K562 (cell line): ENCODE data around the gene GAPVD1. TPM values are rescaled to one million over a fixed set of nuclear protein-coding genes. Genes with fewer than 3 reads are reported as not detected.
A peak's percentile ranks its signal among the peaks of the same experiment; 100 is the strongest.

Source experiments
- ATAC-seq: fragments of 200-7000 bp; cut with Tn5 transposase; 3 replicates; pipeline ENCODE4 v1.9.1; 2020; ENCODE audit warnings: moderate library complexity
- BruUV-seq: library from RNA; stranded (reverse); fragments of 400-500 nt; replicated peaks from 2 replicates; lab custom pipeline; 2021; lab: Mats Ljungman, UMichigan
- CTCF ChIA-PET: fragments of 300-600 bp; formaldehyde crosslinking; extraction: SDS; loops from one replicate; lab custom pipeline; 2021; ENCODE audit warnings: low intra/inter-chr PET ratio; lab: Yijun Ruan, JAX
- POLR2A ChIA-PET: fragments of 300-600, 350-650 bp; sonication (Branson Sonifier 250); formaldehyde crosslinking; extraction: SDS; loops from one replicate; lab custom pipeline; 2021; ENCODE audit warnings: antibody characterized with exemption, inconsistent platforms; lab: Yijun Ruan, JAX
- DNase-seq, 4 experiments: peaks; one replicate each; pipeline versions ENCODE4 v3.0.0 to v3.0.0-alpha.2; 2011 to 2018; ENCODE audit warnings: low spot score in 3 of 4, mixed read lengths in 3 of 4; ENCODE audit errors: extremely low read depth in 1 of 4
- FAIRE-seq: peaks from 2 replicates; lab custom pipeline; 2011; peaks lifted over from hg19 to GRCh38; lab: Jason Lieb, UNC
- H2AFZ ChIP-seq: 2 replicates; pipeline ENCODE4 v1.6.0; 2011; ENCODE audit warnings: low read depth, low read length, control low read depth, inconsistent platforms
- H3K27ac ChIP-seq: fragments of 200-600 bp; 3 replicates; pipeline ENCODE4 v1.8.0; 2011; ENCODE audit warnings: low read depth, mild to moderate bottlenecking, control low read depth, inconsistent platforms, low read length, moderate library complexity, mixed read lengths; ENCODE audit errors: extremely low read depth
- H3K27me3 ChIP-seq, 2 experiments: fragments of 300-600 bp in 1 of 2; 2 replicates in 1 of 2; 3 replicates in 1 of 2; pipeline versions ENCODE4 v1.6.0 to v1.8.0; 2011; ENCODE audit warnings: inconsistent platforms in 2 of 2, low read length in 2 of 2, mild to moderate bottlenecking in 1 of 2, mixed read lengths in 1 of 2, moderate library complexity in 1 of 2; ENCODE audit not compliant: control insufficient read depth in 2 of 2, insufficient read depth in 2 of 2
- H3K36me3 ChIP-seq: fragments of 300-600 bp; 3 replicates; pipeline ENCODE4 v1.8.0; 2011; ENCODE audit warnings: mild to moderate bottlenecking, low read length, inconsistent platforms; ENCODE audit not compliant: control insufficient read depth, insufficient read depth
- H3K4me1 ChIP-seq, 2 experiments: fragments of 200-600 bp in 1 of 2; replicated peaks in 1 of 2; 2 replicates in 1 of 2; 3 replicates in 1 of 2; pipeline versions ENCODE4 v1.5.1 to v1.8.0; 2011; ENCODE audit warnings: inconsistent platforms in 2 of 2, low read length in 2 of 2, mild to moderate bottlenecking in 1 of 2, mixed read lengths in 1 of 2, moderate library complexity in 1 of 2; ENCODE audit not compliant: control insufficient read depth in 2 of 2, insufficient read depth in 2 of 2
- H3K4me2 ChIP-seq: 2 replicates; pipeline ENCODE4 v1.6.1; 2011; ENCODE audit warnings: low read length, control low read depth, inconsistent platforms, mixed read lengths; ENCODE audit not compliant: insufficient read depth
- H3K4me3 ChIP-seq: fragments of 200-600 bp; sonication (generic), shearing (Covaris generic); 2 replicates; pipeline ENCODE4 v1.5.1; 2016; ENCODE audit warnings: control low read depth, inconsistent platforms
- H3K79me2 ChIP-seq: fragments of 200-600 bp; 3 replicates; pipeline ENCODE4 v1.8.0; 2011; ENCODE audit warnings: low read length, inconsistent platforms; ENCODE audit not compliant: control insufficient read depth, insufficient read depth
- H3K9ac ChIP-seq, 2 experiments: 2 replicates each; pipeline versions ENCODE4 v1.6.0 to v1.6.1; 2011; ENCODE audit warnings: low read depth in 2 of 2, low read length in 2 of 2, control low read depth in 1 of 2, inconsistent platforms in 1 of 2, mild to moderate bottlenecking in 1 of 2, mixed read lengths in 1 of 2; ENCODE audit not compliant: insufficient read depth in 1 of 2
- H3K9me1 ChIP-seq: one replicate; pipeline ENCODE4 v1.6.0; 2011; ENCODE audit warnings: inconsistent platforms, mild to moderate bottlenecking, low read length, moderate library complexity; ENCODE audit not compliant: control insufficient read depth, insufficient read depth
- H3K9me3 ChIP-seq: replicated peaks from 2 replicates; pipeline ENCODE4 v1.5.1; 2011; ENCODE audit warnings: low read depth, low read length, inconsistent platforms; ENCODE audit not compliant: control insufficient read depth, insufficient read depth
- H4K20me1 ChIP-seq: replicated peaks from 2 replicates; pipeline ENCODE4 v1.6.1; 2011; ENCODE audit warnings: low read length, inconsistent platforms, mixed read lengths; ENCODE audit not compliant: control insufficient read depth, insufficient read depth
- CREB1 ChIP-seq, 2 experiments: sonication (generic) in 1 of 2; formaldehyde crosslinking in 1 of 2; IDR thresholded peaks; 2 replicates each; pipeline versions ENCODE4 v1.6.1 to v1.8.0; 2012 to 2022; ENCODE audit warnings: inconsistent platforms in 1 of 2, mild to moderate bottlenecking in 1 of 2, missing genetic modification reagents in 1 of 2, moderate library complexity in 1 of 2
- FOSL1 ChIP-seq: fragments of 200-800 bp; sonication (Bioruptor generic); conservative IDR thresholded peaks from 2 replicates; pipeline ENCODE4 v1.6.1; 2016; ENCODE audit warnings: missing genetic modification characterization, missing compliant biosample characterization
- FOXK2 ChIP-seq, 2 experiments: fragments of 450-650 bp; IDR thresholded peaks in 1 of 2; conservative IDR thresholded peaks in 1 of 2; 2 replicates each; pipeline ENCODE4 v1.6.1; 2016; ENCODE audit warnings: low read depth in 2 of 2, mild to moderate bottlenecking in 1 of 2
- L3MBTL2 ChIP-seq: fragments of 450-650 bp; IDR thresholded peaks from 2 replicates; pipeline ENCODE4 v1.6.1; 2016; ENCODE audit warnings: mild to moderate bottlenecking, moderate library complexity
- NCOA6 ChIP-seq: fragments of 450-650 bp; IDR thresholded peaks from 2 replicates; pipeline ENCODE4 v1.6.1; 2017; ENCODE audit warnings: mild to moderate bottlenecking
- SUPT5H ChIP-seq: fragments of 450-650 bp; IDR thresholded peaks from 2 replicates; pipeline ENCODE4 v1.6.1; 2016
- TAF7 ChIP-seq: fragments of 450-650 bp; IDR thresholded peaks from 2 replicates; pipeline ENCODE4 v1.6.1; 2016; ENCODE audit warnings: missing genetic modification characterization, missing compliant biosample characterization
- WGBS: fragments of 100-300 bp; shearing (Covaris generic); methylation state at CpG from one replicate; pipeline ENCODE4 v1.1.6; 2016; ENCODE audit warnings: low coverage, mixed read lengths; ENCODE audit not compliant: insufficient coverage; ENCODE audit errors: missing lambda C conversion rate; 5-methylcytosine and 5-hydroxymethylcytosine counted together
- in situ Hi-C: fragments of 300-500 bp; cut with MboI; formaldehyde crosslinking; loops from 4 replicates; pipeline ENCODE4 v1.15.0; 2018; ENCODE audit warnings: inconsistent platforms, mixed read lengths
- intact Hi-C: fragments of 100-400 bp; cut with micrococcal nuclease; formaldehyde crosslinking; loops from 2 replicates; pipeline ENCODE4 v1.14.2; 2022
- polyA plus RNA-seq, 8 experiments: library from polyadenylated mRNA; depleted of rRNA in 4 of 8; stranded (reverse) in 5 of 8; unstranded in 3 of 8; fragments of >200 nt; fragmentation: Nextera tagmentation in 2 of 8; fragmentation: Illumina TruSeq in 1 of 8; extraction: Ambion mirVana in 2 of 8; extraction: Trizol in 1 of 8; gene quantifications; 2 replicates each; pipeline versions ENCODE4 v1.2.1 to v1.2.3, GENCODE V29; 2011 to 2014; ENCODE audit warnings: inconsistent platforms in 1 of 8, missing spikeins in 1 of 8
- total RNA-seq, 7 experiments: library from RNA; depleted of rRNA in 6 of 7; stranded (reverse); fragments of >200 nt in 6 of 7; fragmentation: Illumina TruSeq in 2 of 7; extraction: Trizol in 2 of 7; gene quantifications; 2 replicates each; pipeline versions ENCODE4 v1.2.1 to v1.2.3, GENCODE V29; 2011 to 2021; ENCODE audit warnings: low replicate concordance in 1 of 7
- TF ChIP-seq, protein P1 (sequence below): fragments of 200-800 bp; sonication (Bioruptor generic); IDR thresholded peaks from 2 replicates; pipeline ENCODE4 v1.6.1; 2016; ENCODE audit warnings: missing genetic modification characterization, missing compliant biosample characterization
- TF ChIP-seq, protein P2 (sequence below): fragments of 250-450 bp; sonication (Bioruptor Pico); IDR thresholded peaks from 2 replicates; pipeline ENCODE4 v1.8.0; 2022; ENCODE audit warnings: inconsistent platforms

Gene GAPVD1
- total and polyA plus RNA-seq, 9 of the 15 experiments (the other 6 are each of a cell fraction or from before 2014, with no cell fraction given) = 9.5 to 66.1 (median 45.5) TPM

DNA sequence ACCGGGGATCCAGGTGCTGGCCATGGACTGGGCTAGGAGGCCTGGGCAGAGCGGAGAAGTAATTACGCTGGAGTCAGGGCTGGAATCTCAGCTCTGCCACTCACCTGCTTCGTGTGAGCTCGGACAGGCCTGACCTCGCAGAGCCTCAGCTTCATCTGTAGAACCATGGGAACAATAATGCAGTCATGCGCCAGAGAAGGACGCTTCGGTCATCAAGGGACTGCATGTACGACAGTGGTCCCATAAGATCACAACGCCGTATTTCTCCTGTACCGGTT lies 145.1 kb downstream of the GAPVD1 start:
- Histone ChIP-seq H3K9ac (no peak overlapping the region), H3K36me3 (no peaks in the 10 kb centered on the region), H3K27me3 (no peaks in the 10 kb centered on the region; a peak in 1 of 5 replicates), H3K79me2 (no peaks in the 10 kb centered on the region; the same call in 2 of the 3 replicates), H3K9me3 (peaks cover 4% of the 10 kb centered on the region; the same call in 1 of the 2 replicates), H3K9me1 (no peaks in the 10 kb centered on the region), H3K4me2 (no peak overlapping the region), H3K4me1 (peaks cover 9 to 62% of the 10 kb centered on the region in 2 experiments; a peak in 4 of 5 replicates), H3K27ac (no peak overlapping the region), H3K4me3 (no peak overlapping the region), H2AFZ (no peak overlapping the region), H4K20me1 (no peaks in the 10 kb centered on the region)
- ChIA-PET CTCF (interaction anchor here (1.9 kb wide), 1 partner anchor 822 kb away, joined by 7 read pairs; no protein-coding TSS in a partner anchor), POLR2A (interaction anchor here (1.2 to 2.8 kb wide), 2 partner anchors 165 to 235 kb away, joined by 3 to 5 read pairs; partner anchors contain the start of gene HSPA5)
- intact Hi-C loops (loop anchor here (5.0 kb wide), 2 partner anchors 991 to 1086 kb away; no protein-coding TSS in a partner anchor), in situ Hi-C loops (loop anchor here (5.0 to 10.0 kb wide), 2 partner anchors 988 to 1076 kb away; no protein-coding TSS in a partner anchor)
- FAIRE-seq = no peak
- 62% methylated on average over 13 of the region's 13 CpGs for WGBS
- no peak for ATAC-seq
- TF ChIP-seq L3MBTL2 (no peak), CREB1 (IDR thresholded peaks at IDR 0.05) (no peak), CREB1 (CRISPR knock-in tag; IDR thresholded peaks at IDR 0.05) (0 out of 2 replicates have a peak, but pooled peaks have one; percentile 36), FOSL1 (tag) (peak; percentile 58; the same call in 1 of the 2 replicates), TAF7 (tag) (no peak), NCOA6 (no peak), FOXK2 (conservative IDR thresholded peaks at IDR 0.05 in 1 of 2, IDR thresholded peaks at IDR 0.05 in 1 of 2; ENCODE audit: low read depth in 2 of 2) (no peak), SUPT5H (no peak)
- TF ChIP-seq, protein P1, sequence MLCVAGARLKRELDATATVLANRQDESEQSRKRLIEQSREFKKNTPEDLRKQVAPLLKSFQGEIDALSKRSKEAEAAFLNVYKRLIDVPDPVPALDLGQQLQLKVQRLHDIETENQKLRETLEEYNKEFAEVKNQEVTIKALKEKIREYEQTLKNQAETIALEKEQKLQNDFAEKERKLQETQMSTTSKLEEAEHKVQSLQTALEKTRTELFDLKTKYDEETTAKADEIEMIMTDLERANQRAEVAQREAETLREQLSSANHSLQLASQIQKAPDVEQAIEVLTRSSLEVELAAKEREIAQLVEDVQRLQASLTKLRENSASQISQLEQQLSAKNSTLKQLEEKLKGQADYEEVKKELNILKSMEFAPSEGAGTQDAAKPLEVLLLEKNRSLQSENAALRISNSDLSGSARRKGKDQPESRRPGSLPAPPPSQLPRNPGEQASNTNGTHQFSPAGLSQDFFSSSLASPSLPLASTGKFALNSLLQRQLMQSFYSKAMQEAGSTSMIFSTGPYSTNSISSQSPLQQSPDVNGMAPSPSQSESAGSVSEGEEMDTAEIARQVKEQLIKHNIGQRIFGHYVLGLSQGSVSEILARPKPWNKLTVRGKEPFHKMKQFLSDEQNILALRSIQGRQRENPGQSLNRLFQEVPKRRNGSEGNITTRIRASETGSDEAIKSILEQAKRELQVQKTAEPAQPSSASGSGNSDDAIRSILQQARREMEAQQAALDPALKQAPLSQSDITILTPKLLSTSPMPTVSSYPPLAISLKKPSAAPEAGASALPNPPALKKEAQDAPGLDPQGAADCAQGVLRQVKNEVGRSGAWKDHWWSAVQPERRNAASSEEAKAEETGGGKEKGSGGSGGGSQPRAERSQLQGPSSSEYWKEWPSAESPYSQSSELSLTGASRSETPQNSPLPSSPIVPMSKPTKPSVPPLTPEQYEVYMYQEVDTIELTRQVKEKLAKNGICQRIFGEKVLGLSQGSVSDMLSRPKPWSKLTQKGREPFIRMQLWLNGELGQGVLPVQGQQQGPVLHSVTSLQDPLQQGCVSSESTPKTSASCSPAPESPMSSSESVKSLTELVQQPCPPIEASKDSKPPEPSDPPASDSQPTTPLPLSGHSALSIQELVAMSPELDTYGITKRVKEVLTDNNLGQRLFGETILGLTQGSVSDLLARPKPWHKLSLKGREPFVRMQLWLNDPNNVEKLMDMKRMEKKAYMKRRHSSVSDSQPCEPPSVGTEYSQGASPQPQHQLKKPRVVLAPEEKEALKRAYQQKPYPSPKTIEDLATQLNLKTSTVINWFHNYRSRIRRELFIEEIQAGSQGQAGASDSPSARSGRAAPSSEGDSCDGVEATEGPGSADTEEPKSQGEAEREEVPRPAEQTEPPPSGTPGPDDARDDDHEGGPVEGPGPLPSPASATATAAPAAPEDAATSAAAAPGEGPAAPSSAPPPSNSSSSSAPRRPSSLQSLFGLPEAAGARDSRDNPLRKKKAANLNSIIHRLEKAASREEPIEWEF = no peak
- TF ChIP-seq, protein P2, sequence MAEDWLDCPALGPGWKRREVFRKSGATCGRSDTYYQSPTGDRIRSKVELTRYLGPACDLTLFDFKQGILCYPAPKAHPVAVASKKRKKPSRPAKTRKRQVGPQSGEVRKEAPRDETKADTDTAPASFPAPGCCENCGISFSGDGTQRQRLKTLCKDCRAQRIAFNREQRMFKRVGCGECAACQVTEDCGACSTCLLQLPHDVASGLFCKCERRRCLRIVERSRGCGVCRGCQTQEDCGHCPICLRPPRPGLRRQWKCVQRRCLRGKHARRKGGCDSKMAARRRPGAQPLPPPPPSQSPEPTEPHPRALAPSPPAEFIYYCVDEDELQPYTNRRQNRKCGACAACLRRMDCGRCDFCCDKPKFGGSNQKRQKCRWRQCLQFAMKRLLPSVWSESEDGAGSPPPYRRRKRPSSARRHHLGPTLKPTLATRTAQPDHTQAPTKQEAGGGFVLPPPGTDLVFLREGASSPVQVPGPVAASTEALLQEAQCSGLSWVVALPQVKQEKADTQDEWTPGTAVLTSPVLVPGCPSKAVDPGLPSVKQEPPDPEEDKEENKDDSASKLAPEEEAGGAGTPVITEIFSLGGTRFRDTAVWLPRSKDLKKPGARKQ (CRISPR knock-in tag) = 0 out of 2 replicates have a peak, but pooled peaks have one; percentile 22
- no TSS peak for BruUV-seq
- no peak for DNase-seq
